HepG2 (cell line): Measurements from ENCODE around the gene FXYD5.

ENCODE experiments used
- CTCF ChIP-seq: sonication (generic); formaldehyde crosslinking; IDR thresholded peaks from 2 replicates; pipeline ENCODE4 v1.5.0; 2020; ENCODE audit warnings: mild to moderate bottlenecking, missing genetic modification reagents, moderate library complexity
- ETS1 ChIP-seq: sonication (generic); formaldehyde crosslinking; IDR thresholded peaks from 2 replicates; pipeline ENCODE4 v1.4.0; 2020; ENCODE audit warnings: missing genetic modification reagents
- KAT2B ChIP-seq: fragments of 150-350 bp; IDR thresholded peaks from 2 replicates; pipeline ENCODE4 v1.6.1; 2014; ENCODE audit warnings: low read depth, low read length, borderline replicate concordance
- MAFF ChIP-seq: IDR thresholded peaks from 2 replicates; pipeline ENCODE4 v1.6.1; 2011; ENCODE audit warnings: low read depth, low read length, improper control_type of control experiment
- SALL1 ChIP-seq: sonication (generic); formaldehyde crosslinking; IDR thresholded peaks from 2 replicates; pipeline ENCODE4 v1.8.0; 2022; ENCODE audit warnings: mild to moderate bottlenecking, missing genetic modification reagents
- SRF ChIP-seq: IDR thresholded peaks from 2 replicates; pipeline ENCODE4 v1.6.1; 2011; ENCODE audit warnings: mild to moderate bottlenecking, low read depth, low read length, moderate library complexity
- TBP ChIP-seq: sonication (generic); formaldehyde crosslinking; IDR thresholded peaks from 2 replicates; pipeline ENCODE4 v1.5.0; 2020; ENCODE audit warnings: missing genetic modification reagents
- XBP1 ChIP-seq: sonication (generic); formaldehyde crosslinking; IDR thresholded peaks from 2 replicates; pipeline ENCODE4 v1.5.0; 2020; ENCODE audit warnings: missing genetic modification reagents
- ZNF780A ChIP-seq: sonication (generic); formaldehyde crosslinking; IDR thresholded peaks from 2 replicates; pipeline ENCODE4 v1.8.0; 2022; ENCODE audit warnings: mild to moderate bottlenecking, missing genetic modification reagents, moderate library complexity

- no peak for TF ChIP-seq XBP1 (CRISPR knock-in tag)
- TF ChIP-seq SALL1 (CRISPR knock-in tag), result no peak
- TF ChIP-seq KAT2B, result no peak
- no peak for TF ChIP-seq MAFF
- no peak for TF ChIP-seq SRF
- TF ChIP-seq ZNF780A (CRISPR knock-in tag), result no peak
- no peak for TF ChIP-seq TBP (CRISPR knock-in tag)
- no peak for TF ChIP-seq CTCF (CRISPR knock-in tag)
- no peak for TF ChIP-seq ETS1
Observed at GRCh38 chr19:35159606-35160005, 5.1 kb downstream of the FXYD5 start.
